OCI-LY1 (cell line): ENCODE data around the gene KAT14.
"Not testable (repeated sequence)": the region's sequence is repeated elsewhere in the genome, so short reads cannot be mapped to it uniquely, and the experiment has no call there.

ENCODE experiments used
- H2AFZ ChIP-seq: fragments of 200-600 bp; sonication (generic), shearing (Covaris generic); 2 replicates; pipeline ENCODE4 v1.6.0; 2014; ENCODE audit warnings: antibody characterized with exemption, mild to moderate bottlenecking, low read length
- H3F3A ChIP-seq: fragments of 200-600 bp; sonication (generic), shearing (Covaris generic); 2 replicates; pipeline ENCODE4 v1.6.0; 2014; ENCODE audit warnings: mild to moderate bottlenecking, antibody characterized with exemption, low read length, moderate library complexity; ENCODE audit not compliant: insufficient read depth
- H3K27ac ChIP-seq: fragments of 200-600 bp; sonication (generic); 2 replicates; pipeline ENCODE4 v1.5.1; 2014; ENCODE audit warnings: low read length, mixed run types, mild to moderate bottlenecking, low read depth; ENCODE audit not compliant: poor library complexity, severe bottlenecking
- H3K27me3 ChIP-seq: fragments of 200-600 bp; sonication (generic); 2 replicates; pipeline ENCODE4 v1.6.0; 2014; ENCODE audit warnings: antibody characterized with exemption, mild to moderate bottlenecking, low read length, moderate library complexity; ENCODE audit not compliant: insufficient read depth
- H3K36me3 ChIP-seq: fragments of 200-600 bp; sonication (generic); 2 replicates; pipeline ENCODE4 v1.6.1; 2014; ENCODE audit warnings: mild to moderate bottlenecking, antibody characterized with exemption, low read length, moderate library complexity, mixed read lengths; ENCODE audit not compliant: insufficient read depth
- H3K4me1 ChIP-seq: fragments of 200-600 bp; sonication (generic); 2 replicates; pipeline ENCODE4 v1.5.1; 2014; ENCODE audit warnings: mild to moderate bottlenecking, low read length, moderate library complexity; ENCODE audit not compliant: insufficient read depth, severe bottlenecking
- H3K4me2 ChIP-seq: fragments of 200-600 bp; sonication (generic), shearing (Covaris generic); 2 replicates; pipeline ENCODE4 v1.6.1; 2014; ENCODE audit warnings: low read length
- H3K4me3 ChIP-seq: fragments of 200-600 bp; sonication (generic); 2 replicates; pipeline ENCODE4 v1.5.1; 2014; ENCODE audit warnings: low read length, low read depth, mild to moderate bottlenecking, mixed read lengths; ENCODE audit not compliant: poor library complexity, severe bottlenecking
- H3K79me2 ChIP-seq: fragments of 200-600 bp; shearing (Covaris generic); 2 replicates; pipeline ENCODE4 v1.6.1; 2016; ENCODE audit warnings: mixed run types, low read length, mixed read lengths; ENCODE audit not compliant: insufficient read depth
- H3K9ac ChIP-seq: fragments of 200-600 bp; sonication (generic), shearing (Covaris generic); 2 replicates; pipeline ENCODE4 v1.6.1; 2014; ENCODE audit warnings: mild to moderate bottlenecking, low read length, mixed read lengths
- H3K9me2 ChIP-seq: fragments of 200-600 bp; sonication (generic), shearing (Covaris generic); 2 replicates; pipeline ENCODE4 v1.6.1; 2014; ENCODE audit warnings: low read depth, mild to moderate bottlenecking, low read length, mixed read lengths
- H3K9me3 ChIP-seq: fragments of 200-600 bp; shearing (Covaris generic); 2 replicates; pipeline ENCODE4 v1.6.1; 2014; ENCODE audit warnings: low read length, mixed read lengths
- H4K20me1 ChIP-seq: fragments of 200-600 bp; sonication (generic), shearing (Covaris generic); 2 replicates; pipeline ENCODE4 v1.6.0; 2016; ENCODE audit warnings: mild to moderate bottlenecking, low read length; ENCODE audit not compliant: insufficient read depth
- CTCF ChIP-seq: fragments of 200-600 bp; sonication (generic), shearing (Covaris generic); IDR thresholded peaks from 2 replicates; pipeline ENCODE4 v1.5.1; 2017; ENCODE audit warnings: mild to moderate bottlenecking, antibody characterized with exemption, low read length, moderate library complexity, mixed read lengths
- EZH2 ChIP-seq: fragments of 200-600 bp; sonication (generic), shearing (Covaris generic); IDR thresholded peaks from 2 replicates; pipeline ENCODE4 v1.8.0; 2017; ENCODE audit warnings: borderline replicate concordance, mixed run types, mild to moderate bottlenecking, antibody characterized with exemption, low read length, moderate library complexity, mixed read lengths

Gene KAT14

DNA sequence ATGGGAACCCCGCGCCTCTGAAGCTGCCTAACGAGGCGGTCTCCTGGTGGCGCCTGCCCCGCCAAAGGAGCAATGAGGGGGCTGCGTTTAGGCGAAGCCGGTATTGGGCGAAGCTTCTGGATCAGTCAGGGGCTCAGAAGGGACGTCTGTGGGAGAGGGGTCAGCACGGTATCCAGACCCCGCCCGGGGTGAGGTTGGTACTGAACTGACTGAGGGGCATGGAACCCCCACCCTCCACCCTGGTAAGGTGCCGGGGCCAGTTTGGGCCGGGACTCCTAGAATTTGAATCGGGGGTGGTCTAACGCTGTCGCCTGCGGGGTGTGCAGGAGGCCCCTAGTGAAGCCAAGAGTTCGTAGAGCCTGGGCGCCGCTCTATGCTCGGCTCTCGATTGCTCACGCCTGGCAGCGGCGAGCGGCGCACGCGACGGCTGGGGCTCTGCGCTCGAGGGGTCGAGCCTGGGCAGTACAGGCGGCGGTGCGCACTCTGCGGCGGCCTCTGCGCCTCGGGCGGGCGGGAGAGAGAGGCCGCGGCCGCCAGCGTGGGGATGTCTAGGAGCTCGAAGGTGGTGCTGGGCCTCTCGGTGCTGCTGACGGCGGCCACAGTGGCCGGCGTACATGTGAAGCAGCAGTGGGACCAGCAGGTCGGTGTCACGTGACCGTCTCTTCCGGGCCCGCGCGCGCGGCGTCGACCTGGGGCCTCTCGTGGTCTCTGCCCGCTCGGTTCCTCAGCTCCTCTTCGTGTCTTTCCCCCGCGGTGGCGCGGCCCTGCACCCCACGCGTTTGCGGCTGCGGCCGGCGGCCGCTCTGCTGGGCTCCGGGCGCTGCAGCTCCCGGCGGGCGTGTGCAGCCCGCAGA is at the start of gene KAT14, which contains the start of gene PET117:
TSS of gene KAT14 (plus strand) at position 452 of the 854 bp plus-strand sequence. CDS start 4,798 bp downstream, outside the sequence.
TSS of gene PET117 (plus strand) at position 452 of the 854 bp plus-strand sequence. CDS start at position 545, 93 bp downstream.
- Histone ChIP-seq H2AFZ (peak within 1 kb of the TSS; percentile 93), H4K20me1 (no peaks in the 10 kb centered on the region; the same call in 1 of the 2 replicates), H3K9ac (peak within 1 kb of the TSS; percentile 97)

GRCh38 chr20:18088298-18088697 is 49.4 kb upstream of the KAT14 start:
- not testable (repeated sequence) for H3K9me3 ChIP-seq, H3K79me2 ChIP-seq, H2AFZ ChIP-seq, H3K4me3 ChIP-seq, H3F3A ChIP-seq, H3K4me1 ChIP-seq, H3K4me2 ChIP-seq, H3K9me2 ChIP-seq, H3K36me3 ChIP-seq, H3K9ac ChIP-seq, H3K27ac ChIP-seq, H4K20me1 ChIP-seq, H3K27me3 ChIP-seq

More for the DNA sequence above, at the start of gene KAT14, which contains the start of gene PET117:
- Histone ChIP-seq H3K9me2 (no peaks in the 10 kb centered on the region), H3K27me3 (no peaks in the 10 kb centered on the region), H3K4me1 (peaks cover 24% of the 10 kb centered on the region), H3K36me3 (peaks cover 10% of the 10 kb centered on the region), H3K9me3 (no peaks in the 10 kb centered on the region), H3F3A (no peaks in the 10 kb centered on the region), H3K4me2 (peak within 1 kb of the TSS; percentile 98), H3K4me3 (peak within 1 kb of the TSS; percentile 93), H3K79me2 (peaks cover 18% of the 10 kb centered on the region), H3K27ac (peak within 1 kb of the TSS; percentile 44)
- TF ChIP-seq CTCF: no peak
- TF ChIP-seq EZH2: no peak

DNA sequence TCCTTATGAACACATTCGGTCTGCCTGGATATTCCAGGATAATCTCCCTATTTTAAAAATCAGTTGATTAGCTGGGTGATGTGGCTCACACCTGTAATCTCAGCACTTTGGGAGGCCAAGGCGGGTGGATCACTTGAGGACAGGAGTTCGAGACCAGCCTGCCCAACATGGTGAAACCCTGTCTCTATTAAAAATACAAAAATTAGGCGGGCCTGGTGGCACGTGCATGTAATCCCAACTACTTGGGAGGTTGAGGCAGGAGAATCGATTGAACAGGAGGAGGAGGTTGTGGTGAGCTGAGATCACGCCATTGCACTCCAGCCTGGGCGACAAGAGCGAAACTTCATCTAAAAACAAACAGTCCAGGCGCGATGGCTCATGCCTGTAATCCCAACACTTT is 48.8 kb upstream of the KAT14 start:
- H2AFZ ChIP-seq, H3K36me3 ChIP-seq, H3K9ac ChIP-seq, H3K27ac ChIP-seq, H4K20me1 ChIP-seq, H3K9me3 ChIP-seq, H3K4me1 ChIP-seq, H3F3A ChIP-seq, H3K4me2 ChIP-seq, H3K4me3 ChIP-seq, H3K9me2 ChIP-seq, H3K79me2 ChIP-seq, H3K27me3 ChIP-seq: not testable (repeated sequence)

DNA sequence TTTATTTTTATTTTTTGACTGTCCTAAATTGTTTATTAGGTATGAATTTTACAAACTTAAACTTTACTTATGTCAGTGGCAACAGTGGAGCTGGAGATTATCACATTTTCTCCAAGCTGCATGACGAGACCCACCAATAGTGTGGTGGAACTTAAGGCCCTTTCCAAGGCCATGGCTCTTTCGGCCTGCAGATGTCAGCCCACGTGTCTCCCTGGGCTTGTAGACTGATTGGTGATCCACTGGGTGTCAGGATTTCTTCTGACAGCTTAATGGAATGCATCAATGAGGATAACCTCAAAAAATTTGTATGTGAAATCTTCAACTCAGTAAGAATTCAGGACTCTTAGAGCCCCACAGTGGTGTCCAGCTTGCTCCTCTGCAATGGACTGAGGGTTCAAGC is 47.6 kb upstream of the KAT14 start:
- no peak overlapping the region for H3K4me3 ChIP-seq
- H3K79me2 ChIP-seq: no peaks in the 10 kb centered on the region
- H3K4me1 ChIP-seq: no peaks in the 10 kb centered on the region
- no peaks in the 10 kb centered on the region for H3K9me3 ChIP-seq
- H3K9me2 ChIP-seq: no peaks in the 10 kb centered on the region
- no peaks in the 10 kb centered on the region for H3K36me3 ChIP-seq
- H3K4me2 ChIP-seq: no peak overlapping the region
- no peak overlapping the region for H2AFZ ChIP-seq
- H3K27me3 ChIP-seq: peaks cover 6% of the 10 kb centered on the region
- H3F3A ChIP-seq: no peaks in the 10 kb centered on the region
- H3K27ac ChIP-seq: no peak overlapping the region
- H4K20me1 ChIP-seq: no peaks in the 10 kb centered on the region
- TF ChIP-seq CTCF (no peak), EZH2 (no peak)
- no peak overlapping the region for H3K9ac ChIP-seq
